Measurements from ENCODE around the gene FAM53B. TPM values are rescaled to one million over a fixed set of nuclear protein-coding genes. Genes with fewer than 3 reads are reported as not detected.

The FAM53B gene
- total and polyA plus RNA-seq, 5 donors = 34.6 to 58.3 (median 49.5) TPM

DNA sequence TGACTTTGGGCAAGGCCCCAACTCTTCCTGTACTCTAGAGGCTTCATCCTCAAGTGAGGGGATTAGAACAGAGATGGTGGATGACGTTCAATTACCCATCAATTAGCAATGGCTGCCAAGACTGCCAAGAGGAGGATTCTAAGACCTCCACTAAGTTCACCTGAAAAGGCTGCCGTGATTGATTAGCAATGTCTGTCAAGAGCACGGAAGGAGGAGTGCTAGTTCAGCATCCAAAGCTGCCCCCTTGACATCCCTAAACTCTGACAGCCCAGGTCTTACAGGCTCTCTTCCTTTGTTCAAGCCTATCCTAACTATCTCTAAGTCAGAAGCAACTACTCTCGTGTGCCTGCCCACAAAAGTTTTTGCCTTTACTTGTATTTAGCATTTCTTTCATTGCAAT lies 68.4 kb downstream of the FAM53B start:
- Histone ChIP-seq H3K9me3 (ENCODE audit: control insufficient read depth, low read length) (no peaks in the 10 kb centered on the region), H3K27ac (ENCODE audit: low read length) (no peak overlapping the region), H3K27me3 (ENCODE audit: control insufficient read depth, insufficient read depth) (no peaks in the 10 kb centered on the region), H3K4me3 (ENCODE audit: low read length) (no peak overlapping the region), H3K4me1 (ENCODE audit: control insufficient read depth, insufficient read depth, low read length) (peaks cover 72% of the 10 kb centered on the region)
- intact Hi-C loops (cut with DNase I) = loop anchor here in 1 of 4 donors (5.0 kb wide), 1 partner anchor 34 kb away; no protein-coding TSS in a partner anchor
- ATAC-seq = no peak
- DNase-seq = no peak
- 92% methylated on average over 4 of the region's 4 CpGs for WGBS

GRCh38 chr10:124675261-124675660 lies 68.9 kb downstream of the FAM53B start:
- no peak for ATAC-seq
- Histone ChIP-seq H3K27ac (ENCODE audit: low read length) (peak overlapping the region; percentile 12), H3K4me3 (ENCODE audit: low read length) (no peak overlapping the region), H3K9me3 (ENCODE audit: control insufficient read depth, low read length) (no peaks in the 10 kb centered on the region), H3K4me1 (ENCODE audit: control insufficient read depth, insufficient read depth, low read length) (peaks cover 71% of the 10 kb centered on the region), H3K27me3 (ENCODE audit: control insufficient read depth, insufficient read depth) (no peaks in the 10 kb centered on the region)
- 74% methylated on average over 6 of the region's 6 CpGs for WGBS
- peak in 2 of 3 donors; percentile 40 to 53 for DNase-seq
- intact Hi-C loops (cut with DNase I) = loop anchor here in 1 of 4 donors (5.0 kb wide), 1 partner anchor 33 kb away; no protein-coding TSS in a partner anchor

DNA sequence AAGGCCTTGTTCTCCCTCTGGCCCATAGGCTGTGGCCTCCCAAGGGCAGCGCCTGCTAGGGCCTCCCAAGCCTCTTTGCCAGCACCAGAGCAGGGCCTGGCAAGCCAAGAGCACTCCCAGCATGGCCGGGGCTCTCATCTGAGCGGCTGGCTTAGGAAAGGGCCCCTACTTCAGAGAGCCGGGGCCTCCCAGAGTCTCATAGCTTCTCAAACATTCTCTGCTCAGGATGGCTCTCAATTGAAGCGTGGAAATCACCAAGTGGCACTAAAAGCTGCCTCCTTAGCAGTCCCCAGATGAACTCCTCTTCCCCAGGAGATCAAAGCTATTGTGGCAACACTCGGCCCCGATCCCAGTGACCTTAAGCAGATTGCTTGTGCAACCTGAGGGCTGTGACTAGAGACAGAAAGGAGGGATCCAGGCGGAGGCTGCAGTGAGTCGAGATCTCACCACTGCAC lies 69.4 kb downstream of the FAM53B start:
- peak in 2 of 3 donors; percentile 24 to 26 for DNase-seq
- WGBS = 71% methylated on average over 9 of the region's 9 CpGs
- H3K27me3 ChIP-seq (ENCODE audit: control insufficient read depth, insufficient read depth) = no peaks in the 10 kb centered on the region
- H3K4me3 ChIP-seq (ENCODE audit: low read length) = no peak overlapping the region
- ATAC-seq = no peak
- peak overlapping the region; percentile 12 for H3K27ac ChIP-seq (ENCODE audit: low read length)
- H3K9me3 ChIP-seq (ENCODE audit: control insufficient read depth, low read length) = no peaks in the 10 kb centered on the region
- intact Hi-C loops (cut with DNase I) = loop anchor here in 1 of 4 donors (5.0 kb wide), 1 partner anchor 32 kb away; no protein-coding TSS in a partner anchor
- peaks cover 70% of the 10 kb centered on the region for H3K4me1 ChIP-seq (ENCODE audit: control insufficient read depth, insufficient read depth, low read length)

DNA sequence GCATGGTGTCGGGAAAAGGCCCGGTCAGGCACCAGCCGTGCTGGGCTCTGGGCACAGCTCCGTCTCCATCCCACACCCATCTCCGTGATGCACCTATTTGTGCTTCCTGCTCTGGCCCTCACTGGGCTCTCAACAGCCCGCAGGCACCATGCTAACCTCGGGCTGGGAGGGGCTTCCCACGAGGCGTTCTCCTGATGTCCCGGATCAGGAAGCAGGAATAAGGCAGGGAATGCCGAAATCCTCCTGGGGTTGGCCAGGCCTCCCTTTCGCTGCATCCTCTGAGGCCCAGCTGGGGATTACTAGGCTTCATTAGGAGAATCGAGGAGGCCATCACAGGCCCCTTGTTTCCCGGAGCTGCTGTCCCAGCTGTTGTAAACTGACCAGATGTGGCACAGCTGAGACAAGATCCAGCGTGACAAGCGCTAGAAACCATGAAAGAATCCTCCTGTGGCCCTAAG lies 72.0 kb downstream of the FAM53B start:
- Histone ChIP-seq H3K9me3 (ENCODE audit: control insufficient read depth, low read length) (no peaks in the 10 kb centered on the region), H3K27me3 (ENCODE audit: control insufficient read depth, insufficient read depth) (no peaks in the 10 kb centered on the region), H3K4me1 (ENCODE audit: control insufficient read depth, insufficient read depth, low read length) (peaks cover 64% of the 10 kb centered on the region), H3K27ac (ENCODE audit: low read length) (peak overlapping the region; percentile 70), H3K4me3 (ENCODE audit: low read length) (no peak overlapping the region)
- 51% methylated on average over 16 of the region's 16 CpGs for WGBS
- DNase-seq (peak; percentile 30 to 66 (median 63)), ATAC-seq (no peak)
- intact Hi-C loops (cut with DNase I) = no loop called here

- Histone ChIP-seq H3K9me3 (ENCODE audit: control insufficient read depth, low read length) (no peaks in the 10 kb centered on the region), H3K27me3 (ENCODE audit: control insufficient read depth, insufficient read depth) (no peaks in the 10 kb centered on the region), H3K27ac (ENCODE audit: low read length) (peak overlapping the region; percentile 70), H3K4me3 (ENCODE audit: low read length) (no peak overlapping the region), H3K4me1 (ENCODE audit: control insufficient read depth, insufficient read depth, low read length) (peaks cover 58% of the 10 kb centered on the region)
- ATAC-seq = peak; percentile 64 to 78
- intact Hi-C loops (cut with DNase I) = no loop called here
- 40% methylated on average over 8 of the region's 8 CpGs for WGBS
- peak; percentile 79 to 89 (median 85) for DNase-seq
Observed at GRCh38 chr10:124671486-124672075, 72.6 kb downstream of the FAM53B start.

GRCh38 chr10:124670849-124671248 lies 73.3 kb downstream of the FAM53B start:
- intact Hi-C loops (cut with DNase I) = no loop called here
- H3K4me1 ChIP-seq (ENCODE audit: control insufficient read depth, insufficient read depth, low read length) = peaks cover 63% of the 10 kb centered on the region
- H3K27ac ChIP-seq (ENCODE audit: low read length) = peak overlapping the region; percentile 17
- 49% methylated on average over 13 of the region's 13 CpGs for WGBS
- no peak overlapping the region for H3K4me3 ChIP-seq (ENCODE audit: low read length)
- DNase-seq = peak; percentile 43 to 74 (median 70)
- H3K27me3 ChIP-seq (ENCODE audit: control insufficient read depth, insufficient read depth) = no peaks in the 10 kb centered on the region
- H3K9me3 ChIP-seq (ENCODE audit: control insufficient read depth, low read length) = no peaks in the 10 kb centered on the region
- no peak for ATAC-seq

GRCh38 chr10:124669824-124670654 lies 74.1 kb downstream of the FAM53B start:
- DNase-seq (peak; percentile 31 to 58 (median 53)), ATAC-seq (peak; percentile 6 to 22)
- peak overlapping the region; percentile 50 for H3K27ac ChIP-seq (ENCODE audit: low read length)
- WGBS = 80% methylated on average over 23 of the region's 23 CpGs
- no peaks in the 10 kb centered on the region for H3K9me3 ChIP-seq (ENCODE audit: control insufficient read depth, low read length)
- no peak overlapping the region for H3K4me3 ChIP-seq (ENCODE audit: low read length)
- peaks cover 62% of the 10 kb centered on the region for H3K4me1 ChIP-seq (ENCODE audit: control insufficient read depth, insufficient read depth, low read length)
- H3K27me3 ChIP-seq (ENCODE audit: control insufficient read depth, insufficient read depth) = no peaks in the 10 kb centered on the region
- intact Hi-C loops (cut with DNase I) = no loop called here

GRCh38 chr10:124669141-124669823 lies 74.9 kb downstream of the FAM53B start:
- H3K27me3 ChIP-seq (ENCODE audit: control insufficient read depth, insufficient read depth) = no peaks in the 10 kb centered on the region
- no peaks in the 10 kb centered on the region for H3K9me3 ChIP-seq (ENCODE audit: control insufficient read depth, low read length)
- ATAC-seq = peak; percentile 12 to 35
- H3K4me1 ChIP-seq (ENCODE audit: control insufficient read depth, insufficient read depth, low read length) = peaks cover 56% of the 10 kb centered on the region
- no peak overlapping the region for H3K4me3 ChIP-seq (ENCODE audit: low read length)
- peak overlapping the region; percentile 50 for H3K27ac ChIP-seq (ENCODE audit: low read length)
- intact Hi-C loops (cut with DNase I) = no loop called here
- peak; percentile 15 to 63 (median 53) for DNase-seq
- WGBS = 78% methylated on average over 20 of the region's 20 CpGs

GRCh38 chr10:124668517-124669051 lies 75.6 kb downstream of the FAM53B start:
- WGBS = 50% methylated on average over 11 of the region's 11 CpGs
- Histone ChIP-seq H3K4me3 (ENCODE audit: low read length) (no peak overlapping the region), H3K27me3 (ENCODE audit: control insufficient read depth, insufficient read depth) (no peaks in the 10 kb centered on the region), H3K9me3 (ENCODE audit: control insufficient read depth, low read length) (no peaks in the 10 kb centered on the region), H3K4me1 (ENCODE audit: control insufficient read depth, insufficient read depth, low read length) (peaks cover 50% of the 10 kb centered on the region), H3K27ac (ENCODE audit: low read length) (peak overlapping the region; percentile 50)
- ATAC-seq (peak; percentile 16 to 48), DNase-seq (peak; percentile 22 to 71 (median 67))
- intact Hi-C loops (cut with DNase I) = no loop called here

GRCh38 chr10:124667425-124668345 lies 76.5 kb downstream of the FAM53B start:
- Histone ChIP-seq H3K4me3 (ENCODE audit: low read length) (no peak overlapping the region), H3K27ac (ENCODE audit: low read length) (peak overlapping the region; percentile 50), H3K4me1 (ENCODE audit: control insufficient read depth, insufficient read depth, low read length) (peaks cover 42% of the 10 kb centered on the region), H3K9me3 (ENCODE audit: control insufficient read depth, low read length) (no peaks in the 10 kb centered on the region), H3K27me3 (ENCODE audit: control insufficient read depth, insufficient read depth) (no peaks in the 10 kb centered on the region)
- intact Hi-C loops (cut with DNase I) = no loop called here
- 52% methylated on average over 15 of the region's 15 CpGs for WGBS
- peak; percentile 12 to 43 (median 32) for DNase-seq
- no peak for ATAC-seq
